ENCODE data around the gene GARS1.

The GARS1 gene

DNA sequence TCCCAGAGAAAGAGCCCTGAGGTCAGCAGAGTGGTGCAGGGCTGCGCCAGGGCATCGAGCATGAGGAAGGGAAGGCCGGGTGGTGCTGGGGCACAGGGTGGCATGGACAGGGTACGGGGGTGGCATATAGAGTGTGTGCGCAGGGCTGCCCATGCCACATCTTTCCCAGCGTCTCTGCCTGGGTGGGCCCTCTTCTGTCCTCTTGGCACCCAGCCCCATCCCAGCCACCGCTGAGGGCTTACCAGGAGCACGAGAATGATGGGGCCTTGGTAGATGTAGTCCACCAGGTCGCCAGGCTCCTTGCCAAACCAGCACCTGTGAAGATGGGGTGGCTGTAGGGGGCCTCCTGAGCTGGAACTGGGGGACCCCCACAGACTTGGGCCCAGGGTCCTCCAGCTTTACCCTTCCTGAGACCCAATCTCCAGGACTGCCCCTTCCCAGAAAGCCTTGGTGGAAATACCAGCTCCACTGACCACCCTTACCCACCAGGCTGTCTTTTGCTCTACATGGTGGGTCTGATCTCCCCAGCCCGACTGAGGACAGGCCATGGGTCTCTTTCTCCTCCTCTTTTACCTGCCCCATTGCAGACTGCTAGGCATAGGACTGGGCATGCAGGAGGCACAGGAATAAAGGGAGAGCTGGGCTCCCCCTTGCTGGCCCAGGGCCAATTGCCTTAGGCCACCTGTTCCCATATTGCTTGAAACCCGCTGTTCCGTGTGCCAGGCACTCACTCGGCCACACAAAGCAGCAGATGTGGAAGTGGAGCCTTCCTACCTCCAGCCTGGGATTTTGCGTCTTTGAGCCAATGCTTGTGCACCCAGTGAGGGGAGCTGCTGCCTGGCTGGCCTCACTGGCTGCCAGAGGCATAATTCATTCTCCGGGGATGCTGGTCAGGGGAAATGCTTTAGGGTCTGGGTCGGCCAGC is 65.9 kb downstream of the GARS1 start:
- peaks cover 7% of the 10 kb centered on the region for H3K27me3 Mint-ChIP-seq (ENCODE audit: low read depth)
- TF ChIP-seq, protein P1, sequence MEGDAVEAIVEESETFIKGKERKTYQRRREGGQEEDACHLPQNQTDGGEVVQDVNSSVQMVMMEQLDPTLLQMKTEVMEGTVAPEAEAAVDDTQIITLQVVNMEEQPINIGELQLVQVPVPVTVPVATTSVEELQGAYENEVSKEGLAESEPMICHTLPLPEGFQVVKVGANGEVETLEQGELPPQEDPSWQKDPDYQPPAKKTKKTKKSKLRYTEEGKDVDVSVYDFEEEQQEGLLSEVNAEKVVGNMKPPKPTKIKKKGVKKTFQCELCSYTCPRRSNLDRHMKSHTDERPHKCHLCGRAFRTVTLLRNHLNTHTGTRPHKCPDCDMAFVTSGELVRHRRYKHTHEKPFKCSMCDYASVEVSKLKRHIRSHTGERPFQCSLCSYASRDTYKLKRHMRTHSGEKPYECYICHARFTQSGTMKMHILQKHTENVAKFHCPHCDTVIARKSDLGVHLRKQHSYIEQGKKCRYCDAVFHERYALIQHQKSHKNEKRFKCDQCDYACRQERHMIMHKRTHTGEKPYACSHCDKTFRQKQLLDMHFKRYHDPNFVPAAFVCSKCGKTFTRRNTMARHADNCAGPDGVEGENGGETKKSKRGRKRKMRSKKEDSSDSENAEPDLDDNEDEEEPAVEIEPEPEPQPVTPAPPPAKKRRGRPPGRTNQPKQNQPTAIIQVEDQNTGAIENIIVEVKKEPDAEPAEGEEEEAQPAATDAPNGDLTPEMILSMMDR (IDR thresholded peaks at IDR 0.05; ENCODE audit: unreplicated experiment in 3 of 3), result no peak
- H3K4me3 Mint-ChIP-seq, result no peak overlapping the region
- H3K36me3 Mint-ChIP-seq (ENCODE audit: low read depth), result no peaks in the 10 kb centered on the region
- no peak overlapping the region for H3K27ac Mint-ChIP-seq
- H3K9me3 Mint-ChIP-seq, result no peaks in the 10 kb centered on the region
- H3K4me1 Mint-ChIP-seq, result no peaks in the 10 kb centered on the region

- Mint-ChIP-seq H3K4me3 (no peak overlapping the region), H3K36me3 (ENCODE audit: low read depth) (no peaks in the 10 kb centered on the region), H3K9me3 (no peaks in the 10 kb centered on the region), H3K27ac (no peak overlapping the region), H3K27me3 (ENCODE audit: low read depth) (peaks cover 7% of the 10 kb centered on the region), H3K4me1 (no peaks in the 10 kb centered on the region)
- TF ChIP-seq, protein P1 (IDR thresholded peaks at IDR 0.05; ENCODE audit: unreplicated experiment in 3 of 3), result no peak
These were observed 67.2 kb downstream of the GARS1 start for GRCh38 chr7:30661926-30662325.

GRCh38 chr7:30662431-30662939 is 67.8 kb downstream of the GARS1 start:
- H3K9me3 Mint-ChIP-seq, result no peaks in the 10 kb centered on the region
- peaks cover 7% of the 10 kb centered on the region for H3K27me3 Mint-ChIP-seq (ENCODE audit: low read depth)
- TF ChIP-seq, protein P1 (IDR thresholded peaks at IDR 0.05; ENCODE audit: unreplicated experiment in 3 of 3), result no peak
- H3K4me3 Mint-ChIP-seq, result no peak overlapping the region
- no peak overlapping the region for H3K27ac Mint-ChIP-seq
- no peaks in the 10 kb centered on the region for H3K36me3 Mint-ChIP-seq (ENCODE audit: low read depth)
- H3K4me1 Mint-ChIP-seq, result no peaks in the 10 kb centered on the region

- Mint-ChIP-seq H3K27ac (no peak overlapping the region), H3K4me1 (no peaks in the 10 kb centered on the region), H3K4me3 (no peak overlapping the region), H3K27me3 (ENCODE audit: low read depth) (peaks cover 7% of the 10 kb centered on the region), H3K36me3 (ENCODE audit: low read depth) (no peaks in the 10 kb centered on the region), H3K9me3 (no peaks in the 10 kb centered on the region)
- TF ChIP-seq, protein P1 (IDR thresholded peaks at IDR 0.05; ENCODE audit: unreplicated experiment in 3 of 3), result no peak
These were observed 68.7 kb downstream of the GARS1 start for GRCh38 chr7:30663414-30663813.

- no peak overlapping the region for H3K27ac Mint-ChIP-seq
- no peaks in the 10 kb centered on the region for H3K36me3 Mint-ChIP-seq (ENCODE audit: low read depth)
- no peaks in the 10 kb centered on the region for H3K4me1 Mint-ChIP-seq
- H3K9me3 Mint-ChIP-seq, result no peaks in the 10 kb centered on the region
- TF ChIP-seq, protein P1 (IDR thresholded peaks at IDR 0.05; ENCODE audit: unreplicated experiment in 3 of 3), result no peak
- peaks cover 8% of the 10 kb centered on the region for H3K27me3 Mint-ChIP-seq (ENCODE audit: low read depth)
- no peak overlapping the region for H3K4me3 Mint-ChIP-seq
These were observed 69.7 kb downstream of the GARS1 start for GRCh38 chr7:30664184-30664885.

Data from nephron (organoid).